HuH-7 (cell line): ENCODE measurements around the gene WFDC2.

ENCODE experiments used
- DNase-seq: peaks from one replicate; pipeline ENCODE4 v3.0.0; 2011; ENCODE audit warnings: low spot score

WFDC2 gene

DNA sequence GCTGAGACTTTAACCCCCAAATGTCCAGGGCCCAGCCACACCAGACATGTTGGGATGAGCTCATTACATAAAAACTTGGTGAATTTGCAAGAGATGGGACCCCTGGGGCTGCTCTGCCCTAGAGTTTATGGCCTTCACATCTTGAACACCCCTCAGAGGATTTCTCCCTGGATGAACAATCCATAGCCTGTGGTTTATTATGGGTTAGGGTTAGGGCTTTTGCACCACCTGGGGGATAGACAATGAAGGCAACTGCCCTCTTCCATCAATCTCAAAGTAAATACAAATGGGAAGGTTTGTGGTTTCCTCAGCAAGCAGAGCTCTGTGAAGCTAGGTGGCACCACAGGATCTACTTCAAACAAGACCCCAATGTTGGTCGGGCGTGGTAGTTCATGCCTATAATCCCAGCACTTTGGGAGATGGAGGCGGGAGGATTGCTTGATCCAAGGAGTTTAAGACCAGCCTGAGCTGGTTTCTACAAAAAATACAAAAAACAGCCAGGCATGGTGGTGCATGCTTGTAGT, 28.5 kb downstream of the WFDC2 start:
- DNase-seq = no peak

DNA sequence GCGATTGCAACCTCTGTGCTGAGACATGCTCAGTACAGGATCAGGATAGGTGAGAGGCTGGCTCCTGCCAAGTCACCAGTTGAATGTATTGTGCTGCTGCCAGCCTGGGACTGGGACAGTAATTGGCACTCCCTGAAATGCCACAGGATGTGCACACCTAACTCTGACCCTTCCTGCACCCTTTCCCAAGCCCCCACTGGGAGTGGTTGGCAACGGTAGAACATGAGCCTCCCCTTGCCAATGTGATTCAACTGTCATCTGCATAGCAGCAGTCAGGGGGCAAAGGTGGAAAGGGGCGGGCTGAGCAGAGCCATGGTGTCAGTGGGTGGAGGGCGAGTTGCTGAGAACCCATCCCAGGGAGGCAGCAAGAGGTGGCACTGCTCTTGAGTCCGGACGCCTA, 30.5 kb downstream of the WFDC2 start:
- peak; percentile 32 for DNase-seq

DNA sequence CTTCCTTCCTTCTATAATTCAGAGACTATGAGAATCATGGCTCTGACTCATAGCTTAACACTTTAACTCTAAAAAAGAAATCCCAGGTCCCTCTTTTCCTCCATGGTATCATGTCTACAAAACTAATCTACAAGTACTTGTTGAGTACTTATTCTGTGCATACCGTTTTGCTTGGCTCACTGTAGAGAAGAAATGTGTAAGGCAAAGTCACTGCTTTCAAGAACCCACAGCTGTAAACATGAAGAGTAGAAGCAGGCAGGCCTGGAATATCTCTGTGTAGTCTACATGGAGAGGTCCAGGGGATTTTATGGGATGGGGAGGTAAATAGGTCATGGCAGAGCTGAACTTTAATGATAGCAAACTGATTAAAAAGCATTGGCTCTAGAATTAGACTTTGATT, 32.0 kb downstream of the WFDC2 start:
- no peak for DNase-seq

DNA sequence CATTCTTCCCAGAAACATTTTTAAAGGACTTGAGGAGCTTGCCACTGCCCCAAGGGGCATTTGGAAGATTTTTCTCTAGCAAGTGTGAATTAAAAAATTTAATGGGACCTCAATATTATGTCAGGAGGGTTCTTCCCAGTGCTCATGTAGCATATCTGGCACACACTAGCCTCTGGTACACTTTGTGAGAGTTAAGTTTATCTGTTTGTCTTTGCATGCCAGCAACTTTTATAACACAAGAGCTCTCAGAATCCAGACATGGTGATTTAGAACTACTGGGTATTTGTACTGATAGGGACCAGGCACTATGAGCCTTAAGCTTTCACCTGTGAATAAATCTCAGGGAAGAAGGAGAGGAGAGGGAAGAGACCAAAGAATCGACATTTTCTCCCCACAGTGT, 33.0 kb downstream of the WFDC2 start:
- DNase-seq = no peak

DNA sequence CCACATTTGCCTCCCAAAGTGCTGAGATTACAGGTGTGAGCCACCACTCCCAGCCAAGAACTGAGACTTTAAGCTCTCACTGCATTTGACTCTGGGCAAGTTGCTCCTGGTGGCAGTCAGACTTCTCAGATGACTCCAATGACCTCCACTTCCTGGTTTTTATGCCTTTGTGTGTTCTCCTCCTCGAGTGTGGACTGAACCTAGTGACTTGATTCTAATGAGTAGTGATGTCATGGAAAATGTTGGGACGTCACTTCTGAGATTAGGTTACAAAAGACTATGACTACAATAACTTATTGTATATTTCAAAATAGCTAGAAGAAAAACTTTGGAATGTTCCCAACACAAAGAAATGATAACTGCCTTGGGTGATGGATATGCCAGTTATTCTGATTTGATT, 33.9 kb downstream of the WFDC2 start:
- no peak for DNase-seq

DNA sequence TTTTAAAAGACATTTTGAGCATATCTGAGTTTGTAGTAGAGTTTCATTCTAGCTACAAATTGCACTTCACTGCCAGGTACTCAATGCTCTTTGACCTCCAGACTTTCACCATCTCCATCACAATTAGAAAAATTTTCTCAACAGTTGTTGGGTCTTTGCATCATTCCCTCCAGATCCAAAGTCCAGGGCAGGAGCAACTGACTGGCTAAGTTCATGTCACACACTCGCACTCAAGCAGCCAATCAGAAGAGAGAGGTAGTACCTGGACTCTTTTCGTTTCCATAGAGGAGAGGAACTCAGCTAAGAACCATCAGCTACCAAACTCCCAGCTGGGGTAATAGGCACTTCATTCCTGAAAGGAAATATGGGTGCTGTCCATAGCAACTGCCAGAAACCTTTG, 36.8 kb downstream of the WFDC2 start:
- DNase-seq = no peak

DNA sequence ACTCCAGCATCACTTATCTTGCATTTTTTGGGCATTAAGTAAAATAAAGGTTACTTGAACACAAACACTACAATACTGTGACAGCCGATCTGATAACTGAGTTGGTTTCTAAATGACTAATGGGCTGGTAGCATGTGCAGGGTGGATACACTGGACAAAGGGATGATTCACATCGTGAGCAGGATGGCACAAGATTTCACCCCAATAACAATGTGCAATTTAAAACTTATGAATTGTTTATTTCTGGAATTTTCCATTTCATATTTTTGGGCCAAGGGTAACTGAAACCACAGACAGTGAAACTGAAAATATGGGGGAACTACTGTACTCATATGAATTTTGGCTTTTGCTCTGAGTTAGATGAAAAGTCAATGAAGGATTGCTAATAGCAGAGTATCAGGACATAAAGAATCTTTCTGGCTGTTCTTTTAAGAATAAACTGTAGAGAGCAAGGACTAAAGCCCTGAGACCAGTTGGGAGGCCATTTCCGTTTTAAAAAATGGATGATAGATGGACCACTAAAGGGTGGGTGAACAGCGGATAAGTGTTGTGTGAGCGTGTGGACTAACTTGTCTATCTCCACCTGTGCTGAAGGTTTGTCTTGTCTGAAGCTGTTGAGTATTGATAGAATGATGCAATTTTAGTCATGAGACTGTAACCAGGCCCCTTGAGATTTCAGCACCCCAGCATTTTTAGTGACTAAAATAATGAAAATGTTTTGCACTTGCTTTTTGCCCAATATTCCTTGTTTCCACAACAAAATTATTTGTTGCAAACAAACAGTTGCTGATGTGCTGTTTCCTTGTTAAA, 37.7 kb downstream of the WFDC2 start:
- DNase-seq = no peak

DNA sequence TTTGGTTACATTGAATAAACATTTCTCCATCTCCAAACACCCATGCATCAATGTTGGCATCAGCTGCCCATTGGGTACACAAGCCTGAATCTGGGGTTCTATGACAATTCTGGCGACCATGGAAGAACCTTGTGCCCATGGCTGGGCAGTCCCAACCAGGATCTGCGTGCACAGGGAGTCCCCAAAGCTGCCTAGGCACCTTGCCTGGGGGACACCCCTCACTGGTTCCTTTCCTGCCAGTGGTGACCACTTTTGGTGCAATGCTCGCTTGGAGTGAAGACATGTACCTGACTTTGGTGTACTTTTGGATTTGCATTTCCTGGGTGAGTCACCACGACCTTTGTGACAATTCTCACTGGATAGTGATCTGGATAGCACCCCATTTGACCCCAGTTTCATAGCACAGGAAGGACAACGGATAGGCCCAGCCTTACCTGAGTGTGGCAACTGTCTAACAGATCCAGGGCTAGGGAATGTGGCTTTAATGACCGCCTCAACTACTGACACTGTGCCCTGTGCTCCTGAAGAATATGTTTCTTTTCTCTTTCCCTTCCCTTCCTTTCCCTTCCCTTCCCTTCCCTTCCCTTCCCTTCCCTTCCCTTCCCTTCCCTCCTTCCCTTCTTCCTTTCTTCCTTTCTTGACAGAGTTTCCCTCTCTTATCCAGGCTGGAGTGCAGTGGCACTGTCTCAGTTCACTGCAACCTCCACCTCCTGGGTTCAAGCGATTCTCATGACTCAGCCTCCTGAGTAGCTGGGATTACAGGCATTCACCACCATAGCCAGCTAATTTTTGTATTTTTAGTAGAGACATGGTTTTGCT, 38.7 kb downstream of the WFDC2 start:
- DNase-seq = no peak

DNA sequence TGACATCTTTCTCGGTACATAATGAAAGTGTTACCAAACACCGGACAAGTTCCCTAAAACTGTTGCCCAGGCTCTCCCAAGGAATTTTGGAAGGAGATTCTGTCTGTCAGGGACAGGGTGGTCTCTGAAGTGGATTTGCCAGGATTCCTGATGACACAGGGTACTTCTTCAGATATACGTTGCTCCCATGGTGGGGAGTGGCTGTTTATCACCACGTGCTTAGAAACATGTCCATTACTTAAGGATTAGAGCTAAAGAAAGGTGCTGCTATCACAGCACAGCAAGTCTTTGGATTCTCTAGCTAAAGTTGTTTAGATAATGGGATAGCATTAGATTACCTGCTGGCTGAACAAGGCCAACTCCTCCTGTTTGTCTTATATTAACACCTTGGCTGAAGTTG, 39.5 kb downstream of the WFDC2 start:
- no peak for DNase-seq

DNA sequence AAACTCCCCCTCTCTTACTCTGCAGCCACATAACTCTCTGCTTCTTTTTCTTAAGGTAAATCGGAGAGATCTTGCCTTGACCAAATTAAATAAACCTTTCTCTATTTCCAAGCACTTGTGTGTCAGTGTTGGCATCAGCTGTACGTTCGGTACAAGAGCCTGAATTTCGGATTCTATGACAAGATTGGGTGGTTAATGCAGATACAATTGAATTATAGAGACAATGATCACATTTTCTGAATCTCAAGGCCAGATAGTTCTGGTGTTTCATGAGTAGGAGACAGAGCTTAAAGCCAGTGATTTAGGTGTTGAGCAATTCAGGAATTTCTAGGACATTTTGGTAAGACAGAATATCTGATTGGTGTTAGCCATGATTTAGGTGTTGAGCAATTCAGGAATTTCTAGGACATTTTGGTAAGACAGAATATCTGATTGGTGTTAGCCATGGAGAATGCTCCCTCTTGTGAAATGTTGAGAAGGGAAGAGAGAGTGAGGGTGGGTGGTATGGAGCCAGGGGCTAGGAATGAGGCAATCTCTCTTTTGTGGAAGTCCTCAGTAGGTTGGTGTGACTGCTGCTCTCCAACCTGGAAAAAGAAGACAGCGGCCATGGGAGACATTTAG, 40.8 kb downstream of the WFDC2 start:
- DNase-seq = no peak

DNA sequence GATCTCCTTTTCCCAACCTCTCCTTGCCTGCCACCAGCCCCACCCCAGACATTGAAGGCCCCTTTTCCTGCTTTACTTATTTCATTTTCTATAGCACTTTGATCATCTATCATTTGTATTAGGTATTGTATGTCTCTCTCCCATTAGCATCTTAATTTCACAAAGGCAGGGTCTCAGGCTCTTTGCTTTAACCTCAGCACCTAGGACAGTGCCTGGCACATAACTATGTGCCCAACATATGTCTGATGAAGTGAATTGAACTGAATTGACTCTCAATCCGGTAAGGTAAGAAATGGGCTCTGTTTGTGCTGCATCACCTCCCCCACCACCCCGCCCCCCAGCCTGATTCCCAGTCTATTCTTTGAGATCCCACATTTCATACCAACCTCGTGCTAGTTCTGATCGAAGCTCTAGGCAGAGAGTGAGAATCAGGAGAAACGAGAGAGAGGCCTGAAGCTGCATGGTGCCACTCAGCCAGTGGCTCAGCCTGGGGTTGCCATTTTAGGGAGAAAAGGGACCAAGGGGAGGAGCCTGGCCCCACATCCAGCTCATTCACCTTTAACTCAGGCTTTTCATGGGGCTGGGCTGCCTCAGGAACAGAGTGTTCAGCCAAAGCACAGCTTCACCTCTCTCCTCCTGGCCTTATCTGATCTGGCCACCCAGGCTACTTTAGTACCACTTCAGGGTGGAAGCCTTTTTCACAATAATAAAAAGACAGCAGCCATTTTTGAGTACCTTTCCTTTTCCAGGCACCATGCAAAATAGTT, 45.8 kb downstream of the WFDC2 start, which contains the start of gene SPINT3:
Gene SPINT3, minus strand, starts transcription at position 476 of the 767 bp plus-strand sequence. Its CDS starts 14 bp downstream, at position 462.
- DNase-seq = no peak

DNA sequence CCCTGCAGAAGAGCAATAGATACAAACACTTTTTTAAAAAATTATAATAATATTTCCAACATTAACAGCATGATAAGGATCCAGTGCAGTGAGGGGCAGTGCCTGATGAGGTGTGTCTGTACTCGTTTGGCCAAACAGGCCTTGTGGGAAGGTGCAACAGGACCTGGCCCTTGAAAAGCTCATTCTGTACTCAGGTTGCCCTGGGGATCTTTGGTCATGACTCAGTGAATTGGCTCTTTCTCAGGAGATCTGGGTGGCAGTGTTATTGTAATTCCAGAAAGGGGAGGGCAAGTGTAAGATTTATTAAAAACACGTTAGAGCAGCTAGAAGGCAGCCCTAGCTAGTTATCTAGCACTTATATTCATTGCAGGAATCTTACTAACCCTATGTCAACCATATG, 48.7 kb downstream of the WFDC2 start:
- no peak for DNase-seq

DNA sequence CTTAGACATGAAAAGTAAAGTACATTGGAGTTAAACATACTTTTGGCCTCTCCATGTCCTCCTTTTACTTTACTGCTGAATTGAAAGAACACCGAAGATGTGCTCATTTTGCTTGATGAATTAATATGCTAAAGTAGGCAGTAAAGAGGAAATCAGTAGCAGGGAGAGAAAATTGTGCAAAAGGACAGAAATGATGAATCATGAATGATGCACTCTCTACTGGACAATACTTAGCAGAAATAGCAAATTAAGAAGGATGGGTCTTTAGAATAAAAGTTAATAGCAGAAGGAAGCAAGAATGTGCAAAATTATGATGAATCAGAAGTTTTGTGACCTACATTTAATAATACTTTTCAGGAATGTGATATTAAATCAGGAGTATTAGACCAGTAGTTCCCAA, 54.3 kb downstream of the WFDC2 start:
- no peak for DNase-seq

DNA sequence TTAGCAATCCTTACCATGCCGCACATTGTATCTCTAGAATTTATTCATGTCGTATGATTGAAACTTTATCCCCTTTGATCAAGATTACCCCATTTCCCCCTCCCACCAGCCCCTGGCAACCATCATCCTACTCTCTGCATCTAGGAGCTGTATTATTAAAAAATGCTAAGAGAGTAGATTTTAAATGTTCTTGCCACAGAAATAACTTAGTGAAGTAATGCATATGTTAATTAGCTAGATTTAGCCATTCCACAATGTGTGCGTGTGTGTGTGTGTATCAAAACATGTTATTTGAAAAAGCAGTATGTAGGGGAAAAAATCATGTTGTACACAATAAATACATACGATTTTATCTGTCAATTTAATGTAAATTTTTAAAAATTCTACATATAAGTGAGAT, 57.7 kb downstream of the WFDC2 start:
- no peak for DNase-seq
